CD4-positive, alpha-beta T cell treated with Interleukin-1 beta for 1 hour (primary cell): ENCODE measurements around the gene SF3B1.
A peak's percentile ranks its signal among the peaks of the same experiment; 100 is the strongest.
"Not testable (repeated sequence)": the region's sequence is repeated elsewhere in the genome, so short reads cannot be mapped to it uniquely, and the experiment has no call there.

Source experiments
- DNase-seq, 2 donors: peaks; one replicate each; pipeline ENCODE4 v3.0.0-alpha.2; 2020 to 2022

The SF3B1 gene

DNA sequence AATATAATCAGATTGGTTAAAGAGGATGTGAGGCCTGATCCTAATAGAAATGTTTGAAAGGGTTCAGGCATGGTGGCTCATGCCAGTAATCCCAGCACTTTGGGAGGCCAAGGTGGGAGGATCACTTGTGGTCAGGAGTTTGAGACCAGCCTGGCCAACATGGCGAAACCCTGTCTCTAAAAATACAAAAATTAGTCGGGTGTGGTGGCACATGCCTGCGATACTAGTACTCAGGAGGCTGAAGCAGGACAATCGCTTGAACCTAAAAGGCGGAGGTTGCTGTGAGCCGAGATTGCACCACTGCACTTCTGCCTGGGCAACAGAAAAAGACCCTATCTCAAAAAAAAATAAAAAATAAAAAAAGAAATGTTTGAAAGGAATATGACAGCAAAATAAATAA, 2.3 kb downstream of the SF3B1 start:
- DNase-seq: not testable (repeated sequence)

DNA sequence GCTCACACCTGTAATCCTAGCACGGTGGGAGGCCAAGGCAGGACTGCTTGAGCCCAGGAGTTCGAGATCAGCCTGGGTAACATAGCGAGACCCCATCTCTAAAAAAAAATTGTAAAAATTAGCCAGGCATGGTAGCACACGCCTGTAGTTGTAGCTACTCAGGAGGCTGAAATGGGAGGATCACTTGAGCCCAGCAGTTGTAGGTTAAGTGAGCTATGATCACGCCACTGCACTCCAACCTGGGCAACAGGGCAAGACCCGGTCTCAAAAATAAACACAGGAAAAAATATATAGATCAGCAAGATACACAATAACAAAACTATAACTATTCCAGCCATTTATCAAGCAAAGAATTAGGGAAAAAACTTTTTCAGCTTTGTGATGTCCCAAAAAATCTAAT, 3.0 kb downstream of the SF3B1 start:
- DNase-seq: no peak

DNA sequence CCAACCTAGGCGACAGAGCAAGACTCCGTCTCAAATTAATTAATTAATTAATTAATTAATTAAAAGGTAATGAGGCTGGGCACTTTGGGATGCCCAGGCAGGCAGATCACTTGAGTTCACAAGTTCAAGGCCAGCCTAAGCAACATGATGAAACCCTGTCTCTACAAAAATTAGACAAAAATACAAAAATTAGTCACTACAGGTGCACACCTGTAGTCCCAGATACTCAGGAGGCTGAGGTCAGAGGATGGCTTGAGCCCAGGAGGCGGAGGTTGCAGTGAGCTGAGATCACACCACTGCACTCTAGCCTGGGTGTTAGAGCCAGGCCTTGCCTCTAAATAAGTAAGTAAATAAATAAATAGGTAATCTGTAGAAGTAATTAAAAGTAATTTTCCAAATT, 6.8 kb downstream of the SF3B1 start:
- DNase-seq: no peak

DNA sequence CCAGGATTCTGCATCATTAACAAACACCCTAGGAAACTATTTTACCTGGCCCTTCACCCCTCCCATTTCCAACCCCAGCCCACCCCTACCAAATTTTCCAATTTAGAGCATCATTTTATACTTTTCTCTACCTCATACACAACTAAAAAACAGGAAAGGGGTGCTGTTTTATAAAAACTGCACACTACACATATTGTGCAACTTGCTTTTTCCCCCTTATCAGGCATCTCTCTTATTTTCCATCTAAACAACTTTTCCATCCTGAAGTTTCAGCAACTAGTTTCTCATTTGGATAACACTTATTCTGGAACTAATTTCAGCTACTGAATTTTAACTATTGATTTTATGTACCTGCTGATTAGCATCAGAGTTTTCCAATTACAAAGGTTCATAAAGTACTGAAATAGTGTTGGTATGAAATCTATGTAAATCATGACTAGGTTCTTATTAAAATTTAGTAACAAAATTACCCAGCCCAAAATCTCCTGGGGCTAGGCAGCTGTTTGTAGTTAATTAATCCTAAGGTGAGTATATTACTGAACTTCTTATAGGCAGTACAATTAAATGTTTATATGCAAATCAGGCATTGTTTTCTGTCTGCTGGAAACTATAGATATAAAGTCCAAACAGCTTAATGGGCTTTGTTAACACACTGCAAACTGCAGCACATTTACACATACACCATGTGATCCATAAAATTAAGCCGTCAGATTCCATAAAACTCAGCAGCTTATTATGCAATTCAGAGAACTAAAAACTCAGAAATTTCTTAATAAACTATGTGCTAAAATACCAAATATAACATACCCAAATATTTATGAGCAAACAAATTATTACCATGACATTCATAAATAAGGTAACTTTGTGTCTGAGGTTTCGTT, 7.9 kb downstream of the SF3B1 start:
- no peak for DNase-seq

DNA sequence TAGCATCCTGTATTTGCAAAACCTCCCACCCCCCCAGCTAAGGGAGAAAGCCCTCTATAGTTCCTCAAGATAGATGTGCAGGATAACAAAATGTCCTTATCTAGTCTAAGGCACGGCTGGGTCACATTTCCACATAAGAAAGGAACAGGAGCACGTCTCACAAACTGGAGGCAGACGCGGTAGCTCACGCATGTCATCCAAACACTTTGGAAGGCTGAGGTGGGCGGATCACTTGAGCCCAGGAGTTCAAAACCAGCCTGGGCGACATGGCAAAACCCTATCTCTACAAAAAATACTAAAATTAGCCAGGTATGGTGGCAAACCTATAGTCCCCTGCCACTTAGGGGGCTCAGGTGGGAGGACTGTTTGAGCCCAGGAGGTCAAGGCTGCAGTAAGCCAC, 9.3 kb downstream of the SF3B1 start:
- DNase-seq: no peak

DNA sequence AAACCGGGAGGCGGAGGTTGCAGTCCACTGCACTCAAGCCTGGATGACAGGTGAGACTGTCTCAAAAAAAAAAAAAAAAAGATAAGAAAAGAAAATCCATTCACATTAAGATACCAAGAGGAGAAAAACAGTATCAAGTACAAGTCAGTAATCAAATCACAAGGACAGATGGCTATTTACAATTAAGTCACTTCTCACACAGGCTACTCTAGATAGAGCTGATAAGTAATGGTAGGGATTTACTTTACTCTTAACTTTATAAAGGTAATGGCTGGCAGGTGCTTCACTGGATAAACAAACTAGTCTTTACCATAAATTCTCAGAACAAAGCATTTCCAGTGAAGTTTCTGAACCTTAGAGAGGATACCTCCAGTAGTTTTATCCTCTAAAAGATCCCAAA, 11.5 kb downstream of the SF3B1 start:
- DNase-seq: no peak

DNA sequence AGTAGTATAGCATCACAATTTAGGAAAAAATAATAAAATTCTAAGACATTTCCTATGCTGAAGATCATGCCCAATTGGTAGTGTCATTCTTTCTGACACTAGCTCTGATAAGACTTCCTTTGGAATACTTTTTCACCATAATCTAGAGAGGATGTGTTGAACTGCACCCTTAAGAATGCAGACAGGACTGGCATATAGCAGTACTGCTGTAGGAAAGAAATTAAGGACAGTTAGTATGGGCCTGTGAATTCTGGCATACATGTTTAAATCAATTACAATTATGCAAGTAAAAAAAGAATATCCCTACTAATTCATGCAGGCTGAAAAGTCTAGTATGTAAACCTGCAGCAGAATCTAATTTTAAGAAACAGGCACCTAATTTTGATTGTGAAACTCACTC, 15.4 kb downstream of the SF3B1 start:
- no peak for DNase-seq

DNA sequence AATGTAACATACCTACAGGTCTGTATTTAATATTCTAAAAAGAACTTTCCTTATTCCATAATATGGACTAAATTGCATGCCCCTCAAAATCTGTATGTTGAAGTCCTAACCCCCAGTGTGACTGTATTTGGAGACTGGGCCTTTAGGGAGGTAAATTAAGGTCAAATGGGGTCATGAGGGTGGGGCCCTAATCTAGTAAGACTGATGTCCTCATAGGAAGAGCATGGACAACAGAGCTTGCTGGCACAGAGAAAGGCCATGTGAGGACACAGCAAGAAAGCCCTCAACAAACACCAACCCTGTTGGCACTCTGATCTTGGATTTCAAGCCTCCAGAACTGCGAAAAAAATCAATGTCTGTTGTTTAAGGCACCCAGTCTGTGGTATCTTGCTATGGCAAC, 18.6 kb downstream of the SF3B1 start:
- no peak for DNase-seq

DNA sequence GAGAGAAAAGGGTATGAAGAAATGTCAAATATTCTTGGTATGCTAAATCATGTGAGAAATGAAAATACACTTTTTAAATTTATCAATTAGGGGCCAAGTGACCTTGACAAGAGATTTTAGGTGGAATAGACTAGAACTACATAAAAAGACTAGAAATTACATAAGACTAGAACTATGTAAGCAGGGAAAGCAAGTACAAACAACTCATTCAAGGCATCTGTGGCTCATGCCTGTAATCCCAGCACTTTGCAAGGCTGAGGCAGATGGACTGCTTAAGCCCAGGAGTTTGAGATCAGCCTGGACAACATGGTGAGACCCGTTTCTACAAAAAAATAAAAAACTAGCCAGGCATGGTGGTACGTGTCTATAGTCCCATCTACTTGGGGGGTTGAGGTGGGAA, 20.3 kb downstream of the SF3B1 start:
- no peak for DNase-seq

DNA sequence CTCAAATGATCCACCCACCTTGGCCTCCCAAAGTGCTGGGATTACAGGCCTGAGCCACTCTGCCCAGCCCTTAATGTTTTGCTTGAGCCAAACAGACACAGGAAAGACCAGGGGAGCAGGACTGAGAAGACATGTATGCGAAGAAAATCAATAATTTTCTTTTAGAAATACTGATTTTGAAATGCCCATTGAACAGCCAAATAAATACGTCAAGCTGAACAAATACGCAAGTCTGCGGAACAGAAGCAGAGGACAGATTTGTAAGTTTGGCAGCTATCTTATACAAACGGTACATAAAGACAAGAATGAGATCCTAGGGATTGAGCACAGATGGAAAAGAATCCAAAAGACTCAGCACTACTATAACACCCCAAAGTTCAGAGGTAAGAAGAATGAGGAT, 20.8 kb downstream of the SF3B1 start:
- no peak for DNase-seq

DNA sequence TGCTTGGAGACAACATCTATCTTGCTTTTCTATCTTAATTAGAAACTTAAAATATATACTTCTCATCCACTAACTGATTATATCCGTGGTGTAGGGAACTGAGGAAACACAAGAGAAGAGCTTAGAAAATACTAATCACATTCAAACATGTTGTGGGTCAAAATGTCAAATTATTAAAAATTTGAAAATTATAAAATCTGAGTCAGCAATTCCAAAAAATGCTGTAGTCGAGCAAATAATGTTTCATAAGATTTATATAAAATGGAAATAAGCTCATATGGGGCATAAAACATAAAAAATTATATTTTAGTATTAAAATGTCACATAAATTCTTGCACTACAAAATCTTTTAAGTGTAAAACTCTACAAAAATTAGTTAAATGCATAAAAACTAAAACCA, 29.2 kb downstream of the SF3B1 start:
- no peak for DNase-seq

DNA sequence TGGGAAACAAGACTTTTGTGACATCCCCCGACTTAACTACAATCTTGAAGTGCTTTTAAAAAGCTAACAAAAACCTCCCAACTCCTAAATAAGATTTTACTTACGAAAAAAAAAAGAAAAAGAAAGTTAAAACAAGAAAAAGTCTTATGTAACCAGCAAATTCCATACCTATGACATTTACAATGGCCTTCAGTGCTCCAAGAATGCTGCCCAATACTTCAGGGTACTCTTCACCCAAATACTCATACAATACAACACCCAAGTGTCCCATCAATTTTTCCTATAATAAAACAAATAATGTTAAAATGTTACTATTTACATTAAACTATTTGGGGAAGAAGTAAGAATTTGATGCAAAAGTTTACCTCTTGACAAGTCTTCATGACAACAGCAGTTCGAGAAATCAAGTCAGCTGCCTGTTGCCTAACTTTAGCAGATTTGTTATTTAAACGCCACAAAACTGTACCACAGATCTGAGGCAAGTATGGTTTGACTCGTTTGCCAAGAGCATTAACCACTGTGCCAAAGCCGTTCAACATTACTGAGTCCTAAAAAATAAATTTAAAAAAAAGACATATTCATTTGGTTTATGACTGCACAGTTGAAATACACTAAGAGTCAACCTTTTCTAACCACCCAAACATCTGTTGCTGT, 34.8 kb downstream of the SF3B1 start:
- DNase-seq: no peak

DNA sequence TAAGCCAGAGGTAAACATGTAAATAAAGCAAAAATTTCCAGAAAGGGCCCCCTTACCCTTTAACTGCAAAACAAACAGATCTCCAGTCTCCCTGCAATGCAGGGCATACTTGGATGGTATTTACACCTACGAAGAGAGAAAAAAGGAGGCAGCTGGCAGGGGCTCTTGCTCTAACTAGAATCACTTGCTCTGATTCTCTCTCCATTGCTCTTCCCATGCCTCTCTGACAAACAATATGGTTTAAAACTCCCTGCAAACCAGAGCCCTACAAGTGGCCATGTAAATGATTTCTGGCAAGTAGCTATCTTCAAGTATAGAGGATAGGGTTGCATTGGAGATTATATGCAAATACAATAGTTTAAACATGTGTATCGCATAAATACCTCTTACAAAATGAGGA, 35.9 kb downstream of the SF3B1 start:
- DNase-seq: no peak

DNA sequence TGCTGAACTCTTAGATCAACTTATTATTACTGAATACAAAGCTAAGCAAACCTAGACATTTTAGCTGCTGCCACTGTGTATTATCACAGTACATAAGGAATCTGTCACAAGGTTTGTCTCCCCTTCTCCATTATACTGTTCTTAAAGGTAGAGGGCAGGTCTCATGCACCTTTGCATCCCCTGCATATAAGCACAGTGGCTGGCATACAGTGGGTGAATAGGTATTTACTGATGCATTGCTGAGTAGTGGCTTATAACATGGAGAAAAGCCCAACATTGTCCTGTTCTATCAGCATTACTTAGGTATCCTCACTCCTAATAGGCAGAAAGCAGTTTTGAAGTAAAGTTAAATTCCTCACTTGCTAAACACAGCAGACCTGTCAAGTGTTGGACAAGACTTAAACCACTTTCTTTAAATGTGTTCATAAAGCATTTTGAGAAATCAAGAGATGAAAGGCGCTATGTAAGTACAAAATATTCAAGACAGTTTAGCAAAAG, 43.6 kb downstream of the SF3B1 start:
- no peak for DNase-seq

DNA sequence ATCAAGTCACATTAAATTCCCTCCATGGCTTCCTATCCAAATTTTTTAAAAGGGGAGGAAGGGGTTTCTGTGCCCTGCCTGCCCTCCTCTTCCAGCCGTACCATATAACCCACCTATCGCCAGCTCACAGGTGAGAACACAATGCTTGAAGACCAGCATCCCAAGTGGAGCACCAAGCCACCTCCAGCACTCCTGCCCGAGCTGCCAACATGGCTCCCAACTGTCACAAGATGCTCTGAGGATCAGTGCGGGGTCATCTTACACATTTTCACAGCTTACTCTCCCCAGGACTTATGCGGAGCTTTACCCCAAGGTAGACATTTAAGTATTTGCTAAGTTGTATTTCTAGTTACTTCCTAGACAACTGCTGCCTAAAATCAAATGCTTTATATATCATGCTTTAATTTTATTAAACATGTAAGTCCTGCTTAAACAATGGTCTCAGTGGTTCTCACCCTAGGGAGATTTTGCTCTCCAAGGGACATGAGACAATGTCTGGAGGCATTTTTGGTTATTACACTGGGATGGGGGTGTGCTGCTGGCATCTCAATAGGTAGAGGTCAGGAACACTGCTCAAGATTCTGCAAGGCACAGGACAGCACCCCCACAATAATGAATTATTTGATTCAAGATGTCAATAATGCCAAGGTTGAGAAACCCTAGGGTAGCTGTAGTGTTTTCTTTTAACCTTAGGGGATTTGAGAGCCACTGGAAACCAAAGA, 45.8 kb downstream of the SF3B1 start:
- DNase-seq: no peak

DNA sequence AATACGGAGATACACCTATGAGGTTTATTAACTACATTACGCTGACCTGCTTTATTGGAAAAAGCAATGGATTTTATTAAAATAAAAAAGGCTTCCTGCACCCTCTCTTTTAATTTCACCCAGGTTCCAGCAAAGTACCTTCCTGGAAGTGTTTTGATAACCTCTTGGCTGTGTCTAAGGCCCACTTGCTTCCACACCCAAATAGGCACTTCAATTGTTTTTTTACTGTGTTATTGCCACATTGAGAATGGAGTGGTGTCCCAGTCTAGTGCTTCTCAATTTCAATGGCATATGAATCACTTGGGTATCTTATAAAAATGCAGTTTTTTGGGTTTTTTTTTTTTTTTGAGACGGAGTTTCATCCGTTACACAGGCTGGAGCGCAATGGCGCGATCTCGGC, 47.6 kb downstream of the SF3B1 start:
- DNase-seq: no peak

DNA sequence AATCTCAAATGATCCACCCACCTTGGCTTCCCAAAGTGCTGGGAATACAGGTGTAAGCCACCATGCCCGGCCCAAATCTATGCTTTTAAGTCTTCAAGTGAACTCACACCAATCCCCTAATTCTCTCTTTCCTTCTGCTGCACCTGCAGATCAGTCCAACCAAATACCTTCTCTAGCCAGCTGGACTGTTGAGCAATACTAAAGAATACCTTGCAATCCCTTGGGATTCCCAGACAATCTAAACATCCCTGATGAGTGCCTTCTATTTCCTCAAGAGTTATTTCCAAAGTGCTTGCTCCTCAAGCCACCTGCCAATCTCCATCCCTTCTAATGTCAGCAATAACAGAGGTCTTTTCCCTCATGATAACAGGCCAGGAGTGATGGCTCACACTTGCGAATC, 48.6 kb downstream of the SF3B1 start:
- DNase-seq: no peak

DNA sequence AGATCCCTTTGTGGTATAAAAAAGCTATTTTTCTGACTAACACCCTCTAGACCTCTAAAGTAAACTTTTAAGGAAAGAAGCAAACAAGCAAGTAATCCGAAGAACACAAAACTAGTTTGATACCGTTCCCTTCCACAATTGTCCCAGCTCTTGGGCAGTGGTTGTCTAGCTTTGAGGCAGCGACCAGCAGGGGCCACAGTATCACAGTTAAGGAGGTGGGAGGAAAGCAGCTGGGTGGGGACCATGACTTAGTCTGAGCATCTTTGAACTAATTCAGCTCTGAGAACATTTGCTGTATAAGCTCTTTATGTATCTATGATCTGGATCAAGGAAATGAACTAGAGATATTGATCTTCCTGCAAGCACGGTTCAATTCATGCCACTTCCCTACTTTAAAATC, 51.0 kb downstream of the SF3B1 start:
- no peak for DNase-seq

DNA sequence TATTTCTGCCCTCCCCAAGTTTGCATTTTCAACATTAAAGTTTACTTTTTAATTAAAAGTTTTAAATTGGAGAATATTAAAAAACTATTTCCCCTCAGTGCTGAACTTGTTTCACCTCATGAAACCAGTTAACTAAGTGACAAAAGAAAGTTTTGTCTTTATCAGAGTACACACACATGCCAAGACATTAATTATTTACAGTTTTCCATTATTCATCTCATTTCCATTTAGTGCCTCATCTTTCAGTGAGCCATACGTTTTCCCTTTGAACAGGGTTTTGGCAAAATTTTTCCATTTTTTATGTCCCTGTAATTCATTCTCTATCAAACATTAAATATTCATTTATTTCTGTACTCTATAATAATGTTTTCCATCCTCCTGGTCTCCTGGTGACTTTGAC, 53.2 kb downstream of the SF3B1 start:
- no peak for DNase-seq

DNA sequence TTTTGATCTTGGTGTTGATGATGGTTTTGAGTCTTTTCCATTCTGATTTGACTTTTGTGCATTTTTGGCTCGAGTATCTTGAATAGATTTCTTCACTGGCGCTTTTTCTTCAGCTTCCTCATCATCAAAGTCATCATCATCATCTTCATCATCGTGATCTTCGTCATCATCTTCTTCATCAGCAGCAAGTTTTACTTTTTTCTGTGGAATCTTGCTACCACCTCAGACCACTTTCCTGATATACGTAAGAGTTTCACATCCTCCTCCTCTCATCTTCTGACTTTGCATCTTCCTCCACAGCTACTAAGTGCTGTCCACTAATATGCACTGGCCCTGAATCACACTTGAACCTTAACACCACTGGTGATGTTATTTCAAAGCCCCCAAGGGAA, 54.9 kb downstream of the SF3B1 start:
- not testable (repeated sequence) for DNase-seq

DNA sequence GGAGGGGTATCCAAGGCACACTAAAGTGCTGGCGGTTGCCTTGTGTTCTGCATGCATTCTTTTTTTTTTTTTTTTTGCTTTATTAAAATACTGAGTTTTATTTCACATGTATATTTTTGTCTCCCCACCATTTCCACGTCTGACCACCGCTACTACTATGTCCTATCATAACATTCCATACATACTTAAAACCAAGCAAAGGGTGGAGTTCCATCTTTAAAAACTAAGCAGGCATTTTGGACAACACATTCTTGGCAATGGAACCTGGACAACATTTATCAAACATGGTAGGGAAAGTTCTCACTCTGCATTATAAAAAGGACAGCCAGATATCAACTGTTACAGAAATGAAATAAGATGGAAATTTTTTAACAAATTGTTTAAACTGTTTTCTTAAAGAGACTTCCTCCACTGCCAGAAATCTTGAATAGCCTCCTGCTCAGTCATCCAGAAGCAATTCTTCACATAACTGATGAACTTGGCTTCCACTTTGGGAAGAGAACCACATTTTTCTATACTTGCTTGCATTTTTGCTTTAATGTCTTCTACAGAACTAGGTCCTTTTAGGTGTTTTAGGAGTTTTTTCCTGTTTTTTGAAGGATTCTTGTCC, 55.4 kb downstream of the SF3B1 start:
- not testable (repeated sequence) for DNase-seq

DNA sequence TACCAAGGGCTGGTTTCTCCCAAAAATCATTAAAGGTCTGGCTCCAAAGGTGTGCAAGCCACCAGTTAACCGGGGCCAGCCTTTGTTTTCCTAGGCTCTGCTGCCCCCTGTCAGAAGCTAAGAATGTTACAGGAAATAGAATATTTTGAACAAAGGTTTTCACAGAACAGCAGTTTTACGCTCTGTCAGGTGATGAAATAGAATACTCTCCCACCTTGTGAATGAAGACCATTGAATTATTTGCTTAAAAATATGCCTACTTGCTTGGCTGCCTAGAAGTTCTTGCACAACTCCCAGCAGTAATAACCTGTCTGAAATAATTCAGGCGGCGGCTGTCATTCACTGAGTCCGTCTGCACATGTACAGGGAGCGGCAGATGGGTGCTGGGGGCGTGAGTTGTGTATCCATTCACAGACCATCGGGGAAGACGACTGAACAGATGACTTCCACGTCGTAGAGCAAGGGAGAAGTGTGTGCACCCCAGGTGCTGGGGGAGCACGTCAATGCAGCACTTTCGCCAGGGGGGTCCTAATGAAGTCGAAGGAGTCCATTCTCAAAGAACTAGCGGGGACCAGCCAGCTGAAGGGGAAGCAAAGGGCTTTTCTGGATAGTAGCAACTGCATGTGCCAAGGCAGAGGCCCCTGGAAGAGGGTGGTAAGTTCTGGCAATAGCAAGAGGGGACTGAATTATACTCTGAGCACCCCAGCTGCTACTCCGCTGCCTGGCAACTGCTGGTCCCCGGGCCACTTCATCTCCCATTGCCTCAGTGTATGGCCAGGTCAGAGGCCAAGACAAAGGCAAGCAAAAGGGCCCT, 56.1 kb downstream of the SF3B1 start:
- DNase-seq: peak; percentile 55 to 72
